Body of pancreas (tissue), 4 donors: ENCODE results near the gene ARHGAP9. TPM values are rescaled to one million over a fixed set of nuclear protein-coding genes. Genes with fewer than 3 reads are reported as not detected.
"Not testable (repeated sequence)": the region's sequence is repeated elsewhere in the genome, so short reads cannot be mapped to it uniquely, and the experiment has no call there.

ENCODE experiments used
- ATAC-seq: fragments of 150-250 bp; one replicate; pipeline ENCODE4 v1.9.1; 2016
- DNase-seq, 4 donors: peaks; one replicate each; pipeline ENCODE4 v3.0.0-alpha.2; 2019
- H3K27ac ChIP-seq, 4 donors: fragments of 200-600 bp; sonication (generic); 1 replicate in 3 of 4; 2 replicates in 1 of 4; pipeline versions ENCODE4 v1.5.1 to v1.6.1; 2016 to 2019; ENCODE audit warnings: mild to moderate bottlenecking in 1 of 4, mixed read lengths in 1 of 4, moderate library complexity in 1 of 4
- H3K27me3 ChIP-seq, 2 donors: fragments of 200-600 bp; sonication (generic); one replicate each; pipeline ENCODE4 v1.6.0; 2016; ENCODE audit warnings: mild to moderate bottlenecking in 1 of 2
- H3K36me3 ChIP-seq, 2 donors: fragments of 200-600 bp; sonication (generic); replicated peaks in 1 of 2; 2 replicates each; pipeline ENCODE4 v1.5.1; 2016; ENCODE audit warnings: low read depth in 2 of 2; ENCODE audit not compliant: insufficient read depth in 1 of 2
- H3K4me1 ChIP-seq: fragments of 200-600 bp; sonication (generic); one replicate; pipeline ENCODE4 v1.6.0; 2016
- H3K4me3 ChIP-seq, 2 donors: fragments of 200-600 bp; sonication (generic); 1 replicate in 1 of 2; 2 replicates in 1 of 2; pipeline ENCODE4 v1.5.1; 2016 to 2019
- H3K9me3 ChIP-seq, 3 donors: fragments of 200-600 bp; sonication (generic); 1 replicate in 2 of 3; 2 replicates in 1 of 3; pipeline ENCODE4 v1.5.1; 2016
- POLR2A ChIP-seq, 3 donors: fragments of 450-650 bp; IDR thresholded peaks; one replicate each; pipeline ENCODE4 v1.6.1; 2016; ENCODE audit warnings: antibody characterized with exemption in 3 of 3, mild to moderate bottlenecking in 2 of 3
- WGBS, 2 donors: methylation state at CpG; one replicate each; pipeline ENCODE4 v1.1.5; 2017; 5-methylcytosine and 5-hydroxymethylcytosine counted together
- intact Hi-C: fragments of 100-400 bp; cut with DNase I; formaldehyde crosslinking; loops from one replicate; pipeline ENCODE4 v1.15.1; 2023
- total RNA-seq, 2 donors: library from RNA; depleted of rRNA; stranded (reverse); fragments of >200 nt; gene quantifications; one replicate each; pipeline ENCODE4 v1.1.0, GENCODE V29; 2016
- TF ChIP-seq, protein P1 (sequence below), 7 experiments: fragments of 450-650 bp in 4 of 7; fragments of 200-600 bp in 3 of 7; sonication (generic) in 3 of 7; IDR thresholded peaks; one replicate each; pipeline ENCODE4 v1.5.1; 2016 to 2019; ENCODE audit warnings: antibody characterized with exemption in 7 of 7

The ARHGAP9 gene
- total RNA-seq, 2 donors from 2014 or later, result 18.9 TPM; not detected in 1

GRCh38 chr12:57516617-57517153 lies 37.0 kb upstream of the ARHGAP9 start:
- intact Hi-C loops, result no loop called here
- H3K4me3 ChIP-seq, result no peak overlapping the region
- H3K4me1 ChIP-seq, result peaks cover 58% of the 10 kb centered on the region
- H3K27me3 ChIP-seq, result no peaks in the 10 kb centered on the region
- H3K36me3 ChIP-seq, result peaks cover 4 to 22% of the 10 kb centered on the region in 2 donors
- ATAC-seq (no peak), DNase-seq (no peak)
- H3K9me3 ChIP-seq, result no peaks in the 10 kb centered on the region
- peak overlapping the region in 3 of 4 donors; percentile 3 to 98 (median 46) for H3K27ac ChIP-seq
- WGBS, 2 donors, result 81 to 86% methylated on average over 11 of the region's 11 CpGs
- TF ChIP-seq, protein P1, sequence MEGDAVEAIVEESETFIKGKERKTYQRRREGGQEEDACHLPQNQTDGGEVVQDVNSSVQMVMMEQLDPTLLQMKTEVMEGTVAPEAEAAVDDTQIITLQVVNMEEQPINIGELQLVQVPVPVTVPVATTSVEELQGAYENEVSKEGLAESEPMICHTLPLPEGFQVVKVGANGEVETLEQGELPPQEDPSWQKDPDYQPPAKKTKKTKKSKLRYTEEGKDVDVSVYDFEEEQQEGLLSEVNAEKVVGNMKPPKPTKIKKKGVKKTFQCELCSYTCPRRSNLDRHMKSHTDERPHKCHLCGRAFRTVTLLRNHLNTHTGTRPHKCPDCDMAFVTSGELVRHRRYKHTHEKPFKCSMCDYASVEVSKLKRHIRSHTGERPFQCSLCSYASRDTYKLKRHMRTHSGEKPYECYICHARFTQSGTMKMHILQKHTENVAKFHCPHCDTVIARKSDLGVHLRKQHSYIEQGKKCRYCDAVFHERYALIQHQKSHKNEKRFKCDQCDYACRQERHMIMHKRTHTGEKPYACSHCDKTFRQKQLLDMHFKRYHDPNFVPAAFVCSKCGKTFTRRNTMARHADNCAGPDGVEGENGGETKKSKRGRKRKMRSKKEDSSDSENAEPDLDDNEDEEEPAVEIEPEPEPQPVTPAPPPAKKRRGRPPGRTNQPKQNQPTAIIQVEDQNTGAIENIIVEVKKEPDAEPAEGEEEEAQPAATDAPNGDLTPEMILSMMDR (IDR thresholded peaks at IDR 0.05), result no peak
- TF ChIP-seq POLR2A (IDR thresholded peaks at IDR 0.05), result no peak

DNA sequence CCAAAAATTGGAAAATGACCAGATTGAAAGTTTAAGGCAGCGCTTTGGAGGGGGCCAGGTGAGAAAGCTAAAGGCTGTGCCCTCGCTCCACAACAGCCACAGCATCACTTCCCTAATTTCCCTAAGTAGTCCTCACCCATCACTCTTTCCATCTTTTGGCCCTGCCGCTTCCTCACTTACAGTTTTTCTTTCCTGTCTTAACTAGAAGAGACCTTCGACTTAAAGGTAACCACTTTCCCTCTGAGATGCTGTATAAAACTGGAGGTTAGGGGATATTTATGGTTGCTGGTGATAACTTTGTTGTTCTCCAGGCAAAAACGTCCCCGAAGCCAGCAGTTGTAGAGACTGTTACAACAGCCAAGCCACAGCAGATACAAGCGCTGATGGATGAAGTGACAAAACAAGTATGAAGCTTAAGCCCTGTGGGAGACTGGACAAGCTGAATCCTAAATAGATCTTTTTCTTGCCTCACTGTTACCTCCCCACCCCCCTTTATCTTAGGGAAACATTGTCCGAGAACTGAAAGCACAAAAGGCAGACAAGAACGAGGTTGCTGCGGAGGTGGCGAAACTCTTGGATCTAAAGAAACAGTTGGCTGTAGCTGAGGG lies 36.4 kb upstream of the ARHGAP9 start:
- ATAC-seq, result no peak
- no peak for TF ChIP-seq POLR2A (IDR thresholded peaks at IDR 0.05)
- TF ChIP-seq, protein P1 (IDR thresholded peaks at IDR 0.05), result no peak
- Histone ChIP-seq H3K36me3 (peaks cover 4 to 22% of the 10 kb centered on the region in 2 donors), H3K27me3 (no peaks in the 10 kb centered on the region), H3K9me3 (no peaks in the 10 kb centered on the region), H3K4me3 (no peak overlapping the region), H3K4me1 (peaks cover 52% of the 10 kb centered on the region), H3K27ac (peak overlapping the region in 1 of 4 donors; percentile 46)
- no peak for DNase-seq
- WGBS, 2 donors, result 66 to 69% methylated on average over 11 of the region's 11 CpGs
- intact Hi-C loops, result no loop called here

- Histone ChIP-seq H3K4me1 (peaks cover 49% of the 10 kb centered on the region), H3K4me3 (no peak overlapping the region), H3K27me3 (no peaks in the 10 kb centered on the region), H3K36me3 (peaks cover 4 to 24% of the 10 kb centered on the region in 2 donors), H3K9me3 (no peaks in the 10 kb centered on the region), H3K27ac (peak overlapping the region in 2 of 4 donors; percentile 19 to 34)
- 30 to 50% methylated on average over 3 of the region's 3 CpGs for WGBS, 2 donors
- intact Hi-C loops, result no loop called here
- TF ChIP-seq, protein P1 (IDR thresholded peaks at IDR 0.05), result no peak
- TF ChIP-seq POLR2A (IDR thresholded peaks at IDR 0.05), result no peak
- ATAC-seq, result no peak
- DNase-seq, result no peak
Measured at GRCh38 chr12:57515408-57515933, 35.8 kb upstream of the ARHGAP9 start.

GRCh38 chr12:57514720-57515407 lies 35.2 kb upstream of the ARHGAP9 start:
- H3K36me3 ChIP-seq, result peaks cover 4 to 25% of the 10 kb centered on the region in 2 donors
- intact Hi-C loops, result no loop called here
- no peak overlapping the region for H3K4me3 ChIP-seq
- TF ChIP-seq, protein P1 (IDR thresholded peaks at IDR 0.05), result no peak
- TF ChIP-seq POLR2A (IDR thresholded peaks at IDR 0.05), result no peak
- WGBS, 2 donors, result 66 to 67% methylated on average over 9 of the region's 9 CpGs
- no peaks in the 10 kb centered on the region for H3K27me3 ChIP-seq
- ATAC-seq (no peak), DNase-seq (no peak)
- peaks cover 49% of the 10 kb centered on the region for H3K4me1 ChIP-seq
- no peaks in the 10 kb centered on the region for H3K9me3 ChIP-seq
- peak overlapping the region in 3 of 4 donors; percentile 19 to 41 (median 34) for H3K27ac ChIP-seq

DNA sequence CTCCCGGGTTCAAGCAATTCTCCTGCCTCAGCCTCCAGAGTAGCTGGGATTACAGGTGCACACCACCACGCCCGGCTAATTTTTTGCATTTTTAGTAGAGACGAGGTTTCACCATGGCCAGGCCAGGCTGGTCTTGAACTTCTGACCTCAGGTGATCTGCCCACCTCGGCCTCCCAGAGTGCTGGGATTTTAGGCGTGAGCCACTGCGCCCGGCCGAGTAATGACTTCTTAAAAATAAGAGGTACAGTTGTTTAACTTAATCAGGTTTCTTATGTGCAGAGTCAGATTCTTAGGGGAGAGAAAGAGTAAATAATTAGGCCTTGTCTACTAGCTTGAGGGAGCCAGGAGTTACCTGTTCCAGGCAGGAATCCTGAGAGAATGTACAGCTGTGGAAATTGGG lies 34.6 kb upstream of the ARHGAP9 start:
- H3K9me3 ChIP-seq, intact Hi-C loops, DNase-seq, H3K27me3 ChIP-seq, H3K4me3 ChIP-seq, ATAC-seq: not testable (repeated sequence)
- H3K4me1 ChIP-seq, result peaks cover 46% of the 10 kb centered on the region
- H3K27ac ChIP-seq, result peak overlapping the region in 3 of 4 donors; percentile 19 to 41 (median 34)
- H3K36me3 ChIP-seq, result peaks cover 4 to 26% of the 10 kb centered on the region in 2 donors
- 59 to 67% methylated on average over 9 of the region's 9 CpGs for WGBS, 2 donors

- 86 to 90% methylated on average over 6 of the region's 6 CpGs for WGBS, 2 donors
- Histone ChIP-seq H3K27ac (peak overlapping the region in 1 of 4 donors; percentile 19), H3K4me1 (peaks cover 40% of the 10 kb centered on the region), H3K36me3 (peaks cover 4 to 26% of the 10 kb centered on the region in 2 donors)
- H3K4me3 ChIP-seq, H3K27me3 ChIP-seq, DNase-seq, intact Hi-C loops, ATAC-seq, H3K9me3 ChIP-seq: not testable (repeated sequence)
Measured at GRCh38 chr12:57513677-57514076, 34.0 kb upstream of the ARHGAP9 start.
